K562 (cell line): Measurements from ENCODE around the gene STX18. TPM values are rescaled to one million over a fixed set of nuclear protein-coding genes. Genes with fewer than 3 reads are reported as not detected.

Source experiments
- ATAC-seq: fragments of 200-7000 bp; cut with Tn5 transposase; 3 replicates; pipeline ENCODE4 v1.9.1; 2020; ENCODE audit warnings: moderate library complexity
- BruUV-seq: library from RNA; stranded (reverse); fragments of 400-500 nt; replicated peaks from 2 replicates; lab custom pipeline; 2021; lab: Mats Ljungman, UMichigan
- CTCF ChIA-PET: fragments of 300-600 bp; formaldehyde crosslinking; extraction: SDS; loops from one replicate; lab custom pipeline; 2021; ENCODE audit warnings: low intra/inter-chr PET ratio; lab: Yijun Ruan, JAX
- POLR2A ChIA-PET: fragments of 300-600, 350-650 bp; sonication (Branson Sonifier 250); formaldehyde crosslinking; extraction: SDS; loops from one replicate; lab custom pipeline; 2021; ENCODE audit warnings: antibody characterized with exemption, inconsistent platforms; lab: Yijun Ruan, JAX
- DNase-seq, 4 experiments: peaks; one replicate each; pipeline versions ENCODE4 v3.0.0 to v3.0.0-alpha.2; 2011 to 2018; ENCODE audit warnings: low spot score in 3 of 4, mixed read lengths in 3 of 4; ENCODE audit errors: extremely low read depth in 1 of 4
- FAIRE-seq: peaks from 2 replicates; lab custom pipeline; 2011; peaks lifted over from hg19 to GRCh38; lab: Jason Lieb, UNC
- H2AFZ ChIP-seq: 2 replicates; pipeline ENCODE4 v1.6.0; 2011; ENCODE audit warnings: low read depth, low read length, control low read depth, inconsistent platforms
- H3K27ac ChIP-seq: fragments of 200-600 bp; 3 replicates; pipeline ENCODE4 v1.8.0; 2011; ENCODE audit warnings: low read depth, mild to moderate bottlenecking, control low read depth, inconsistent platforms, low read length, moderate library complexity, mixed read lengths; ENCODE audit errors: extremely low read depth
- H3K27me3 ChIP-seq, 2 experiments: fragments of 300-600 bp in 1 of 2; 2 replicates in 1 of 2; 3 replicates in 1 of 2; pipeline versions ENCODE4 v1.6.0 to v1.8.0; 2011; ENCODE audit warnings: inconsistent platforms in 2 of 2, low read length in 2 of 2, mild to moderate bottlenecking in 1 of 2, mixed read lengths in 1 of 2, moderate library complexity in 1 of 2; ENCODE audit not compliant: control insufficient read depth in 2 of 2, insufficient read depth in 2 of 2
- H3K36me3 ChIP-seq: fragments of 300-600 bp; 3 replicates; pipeline ENCODE4 v1.8.0; 2011; ENCODE audit warnings: mild to moderate bottlenecking, low read length, inconsistent platforms; ENCODE audit not compliant: control insufficient read depth, insufficient read depth
- H3K4me1 ChIP-seq, 2 experiments: fragments of 200-600 bp in 1 of 2; replicated peaks in 1 of 2; 2 replicates in 1 of 2; 3 replicates in 1 of 2; pipeline versions ENCODE4 v1.5.1 to v1.8.0; 2011; ENCODE audit warnings: inconsistent platforms in 2 of 2, low read length in 2 of 2, mild to moderate bottlenecking in 1 of 2, mixed read lengths in 1 of 2, moderate library complexity in 1 of 2; ENCODE audit not compliant: control insufficient read depth in 2 of 2, insufficient read depth in 2 of 2
- H3K4me2 ChIP-seq: 2 replicates; pipeline ENCODE4 v1.6.1; 2011; ENCODE audit warnings: low read length, control low read depth, inconsistent platforms, mixed read lengths; ENCODE audit not compliant: insufficient read depth
- H3K4me3 ChIP-seq: fragments of 200-600 bp; sonication (generic), shearing (Covaris generic); 2 replicates; pipeline ENCODE4 v1.5.1; 2016; ENCODE audit warnings: control low read depth, inconsistent platforms
- H3K79me2 ChIP-seq: fragments of 200-600 bp; 3 replicates; pipeline ENCODE4 v1.8.0; 2011; ENCODE audit warnings: low read length, inconsistent platforms; ENCODE audit not compliant: control insufficient read depth, insufficient read depth
- H3K9ac ChIP-seq, 2 experiments: 2 replicates each; pipeline versions ENCODE4 v1.6.0 to v1.6.1; 2011; ENCODE audit warnings: low read depth in 2 of 2, low read length in 2 of 2, control low read depth in 1 of 2, inconsistent platforms in 1 of 2, mild to moderate bottlenecking in 1 of 2, mixed read lengths in 1 of 2; ENCODE audit not compliant: insufficient read depth in 1 of 2
- H3K9me1 ChIP-seq: one replicate; pipeline ENCODE4 v1.6.0; 2011; ENCODE audit warnings: inconsistent platforms, mild to moderate bottlenecking, low read length, moderate library complexity; ENCODE audit not compliant: control insufficient read depth, insufficient read depth
- H3K9me3 ChIP-seq: replicated peaks from 2 replicates; pipeline ENCODE4 v1.5.1; 2011; ENCODE audit warnings: low read depth, low read length, inconsistent platforms; ENCODE audit not compliant: control insufficient read depth, insufficient read depth
- H4K20me1 ChIP-seq: replicated peaks from 2 replicates; pipeline ENCODE4 v1.6.1; 2011; ENCODE audit warnings: low read length, inconsistent platforms, mixed read lengths; ENCODE audit not compliant: control insufficient read depth, insufficient read depth
- ATF4 ChIP-seq: fragments of 450-650 bp; formaldehyde crosslinking; IDR thresholded peaks from 2 replicates; pipeline ENCODE4 v1.4.0; 2022; ENCODE audit warnings: mild to moderate bottlenecking, moderate library complexity
- CEBPZ ChIP-seq: fragments of 150-350 bp; IDR thresholded peaks from 2 replicates; pipeline ENCODE4 v1.6.1; 2014; ENCODE audit warnings: low read depth, mild to moderate bottlenecking, low read length, borderline replicate concordance
- KDM1A ChIP-seq, 2 experiments: fragments of 450-650 bp; IDR thresholded peaks; 2 replicates each; pipeline ENCODE4 v1.6.1; 2016; ENCODE audit warnings: mild to moderate bottlenecking in 2 of 2
- POU5F1 ChIP-seq: fragments of 150-350 bp; IDR thresholded peaks from 2 replicates; pipeline ENCODE4 v1.6.1; 2014; ENCODE audit warnings: borderline replicate concordance, low read length, low read depth, mild to moderate bottlenecking; ENCODE audit not compliant: partially characterized antibody
- ZBTB17 ChIP-seq: fragments of 450-650 bp; formaldehyde crosslinking; IDR thresholded peaks from 2 replicates; pipeline ENCODE4 v1.4.0; 2020; ENCODE audit warnings: mild to moderate bottlenecking
- ZNF398 ChIP-seq: fragments of 250-450 bp; sonication (Bioruptor Pico); IDR thresholded peaks from 2 replicates; pipeline ENCODE4 v1.8.0; 2021; ENCODE audit warnings: moderate library complexity, mild to moderate bottlenecking, inconsistent platforms
- WGBS: fragments of 100-300 bp; shearing (Covaris generic); methylation state at CpG from one replicate; pipeline ENCODE4 v1.1.6; 2016; ENCODE audit warnings: low coverage, mixed read lengths; ENCODE audit not compliant: insufficient coverage; ENCODE audit errors: missing lambda C conversion rate; 5-methylcytosine and 5-hydroxymethylcytosine counted together
- in situ Hi-C: fragments of 300-500 bp; cut with MboI; formaldehyde crosslinking; loops from 4 replicates; pipeline ENCODE4 v1.15.0; 2018; ENCODE audit warnings: inconsistent platforms, mixed read lengths
- intact Hi-C: fragments of 100-400 bp; cut with micrococcal nuclease; formaldehyde crosslinking; loops from 2 replicates; pipeline ENCODE4 v1.14.2; 2022
- polyA plus RNA-seq, 8 experiments: library from polyadenylated mRNA; depleted of rRNA in 4 of 8; stranded (reverse) in 5 of 8; unstranded in 3 of 8; fragments of >200 nt; fragmentation: Nextera tagmentation in 2 of 8; fragmentation: Illumina TruSeq in 1 of 8; extraction: Ambion mirVana in 2 of 8; extraction: Trizol in 1 of 8; gene quantifications; 2 replicates each; pipeline versions ENCODE4 v1.2.1 to v1.2.3, GENCODE V29; 2011 to 2014; ENCODE audit warnings: inconsistent platforms in 1 of 8, missing spikeins in 1 of 8
- total RNA-seq, 7 experiments: library from RNA; depleted of rRNA in 6 of 7; stranded (reverse); fragments of >200 nt in 6 of 7; fragmentation: Illumina TruSeq in 2 of 7; extraction: Trizol in 2 of 7; gene quantifications; 2 replicates each; pipeline versions ENCODE4 v1.2.1 to v1.2.3, GENCODE V29; 2011 to 2021; ENCODE audit warnings: low replicate concordance in 1 of 7

STX18 gene
- total and polyA plus RNA-seq, 9 of the 15 experiments (the other 6 are each of a cell fraction or from before 2014, with no cell fraction given) = 6.2 to 41.7 (median 22.7) TPM

GRCh38 chr4:4397441-4397819 lies 144.4 kb downstream of the STX18 start:
- H3K27me3 ChIP-seq = peaks cover 20 to 65% of the 10 kb centered on the region in 2 experiments; a peak in 4 of 5 replicates
- H3K4me2 ChIP-seq = no peak overlapping the region
- BruUV-seq = no TSS peak
- TF ChIP-seq KDM1A (IDR thresholded peaks at IDR 0.05) (no peak), ZNF398 (no peak), POU5F1 (no peak), CEBPZ (no peak), ATF4 (CRISPR knock-in tag) (no peak), ZBTB17 (CRISPR knock-in tag) (no peak)
- TF ChIP-seq, all 486 proteins: peak for 0
- ChIA-PET CTCF (no interaction called here), POLR2A (interaction anchor here (1.2 kb wide), 1 partner anchor 26 kb away, joined by 4 read pairs; no protein-coding TSS in a partner anchor)
- H3K79me2 ChIP-seq = no peaks in the 10 kb centered on the region
- 10% methylated on average over 12 of the region's 13 CpGs for WGBS
- H3K9me1 ChIP-seq = no peaks in the 10 kb centered on the region
- no peak for ATAC-seq
- no peak for DNase-seq
- intact Hi-C loops (no loop called here), in situ Hi-C loops (no loop called here)
- H2AFZ ChIP-seq = no peak overlapping the region
- H3K9me3 ChIP-seq = no peaks in the 10 kb centered on the region
- FAIRE-seq = no peak
- 0 out of 5 replicates have a peak, but pooled peaks cover 0 to 8% of the 10 kb centered on the region in 2 experiments for H3K4me1 ChIP-seq
- 0 out of 2 replicates have a peak, but pooled peaks cover 8% of the 10 kb centered on the region for H4K20me1 ChIP-seq
- no peak overlapping the region for H3K4me3 ChIP-seq
- no peak overlapping the region for H3K27ac ChIP-seq
- H3K36me3 ChIP-seq = no peaks in the 10 kb centered on the region
- no peak overlapping the region for H3K9ac ChIP-seq
